Thyroid gland (tissue), 4 donors: ENCODE measurements around the gene GDI2.

ENCODE experiments used
- POLR2A ChIP-seq, 2 donors: fragments of 450-650 bp; IDR thresholded peaks; one replicate each; pipeline ENCODE4 v1.6.1; 2017; ENCODE audit warnings: antibody characterized with exemption in 2 of 2, mild to moderate bottlenecking in 2 of 2, moderate library complexity in 1 of 2
- TF ChIP-seq, protein P1 (sequence below), 6 experiments: fragments of 200-600 bp in 3 of 6; fragments of 450-650 bp in 3 of 6; sonication (generic) in 3 of 6; IDR thresholded peaks; one replicate each; pipeline ENCODE4 v1.5.1; 2016 to 2019; ENCODE audit warnings: antibody characterized with exemption in 6 of 6, mild to moderate bottlenecking in 2 of 6, inconsistent platforms in 1 of 6, moderate library complexity in 1 of 6

DNA sequence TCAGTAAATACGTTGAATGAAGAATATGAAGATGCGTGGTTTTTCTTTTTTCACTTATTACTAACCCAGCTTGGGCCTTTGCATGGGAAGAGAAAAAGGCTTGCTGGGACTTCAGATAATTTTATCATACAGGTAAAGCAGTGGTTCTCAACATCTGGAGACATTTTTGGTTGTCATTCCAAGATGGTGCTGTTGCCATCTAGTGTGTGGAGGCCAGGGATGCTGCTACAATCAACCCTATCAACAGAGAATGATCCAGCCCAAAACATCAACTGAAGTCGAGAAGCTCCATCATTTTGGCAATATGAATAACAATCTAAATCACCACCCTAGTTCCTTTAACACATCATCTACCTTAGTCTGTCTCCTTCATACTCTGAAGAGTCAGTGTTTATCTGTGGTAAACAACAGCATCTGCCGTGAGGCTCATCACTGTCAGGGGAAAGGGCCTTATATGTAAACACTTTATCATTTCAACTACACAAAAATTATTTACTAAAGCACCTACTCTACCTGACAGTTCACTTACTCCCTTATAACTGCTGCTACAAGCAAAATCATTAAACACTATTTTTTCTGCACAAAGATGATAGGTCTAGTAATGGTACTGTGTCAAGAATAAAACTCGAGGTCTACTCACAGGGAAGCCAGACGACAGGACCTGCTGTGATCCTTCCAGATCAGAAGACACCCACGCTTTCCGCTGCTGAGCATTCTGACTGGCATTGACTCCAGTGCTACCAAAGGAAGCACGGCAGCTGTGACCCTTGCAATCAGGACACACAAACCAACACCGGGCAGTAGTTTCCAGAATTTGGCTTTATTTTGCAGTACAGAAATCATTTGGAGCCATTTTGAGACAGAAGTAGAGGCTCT, 48.6 kb downstream of the GDI2 start:
- TF ChIP-seq, protein P1, sequence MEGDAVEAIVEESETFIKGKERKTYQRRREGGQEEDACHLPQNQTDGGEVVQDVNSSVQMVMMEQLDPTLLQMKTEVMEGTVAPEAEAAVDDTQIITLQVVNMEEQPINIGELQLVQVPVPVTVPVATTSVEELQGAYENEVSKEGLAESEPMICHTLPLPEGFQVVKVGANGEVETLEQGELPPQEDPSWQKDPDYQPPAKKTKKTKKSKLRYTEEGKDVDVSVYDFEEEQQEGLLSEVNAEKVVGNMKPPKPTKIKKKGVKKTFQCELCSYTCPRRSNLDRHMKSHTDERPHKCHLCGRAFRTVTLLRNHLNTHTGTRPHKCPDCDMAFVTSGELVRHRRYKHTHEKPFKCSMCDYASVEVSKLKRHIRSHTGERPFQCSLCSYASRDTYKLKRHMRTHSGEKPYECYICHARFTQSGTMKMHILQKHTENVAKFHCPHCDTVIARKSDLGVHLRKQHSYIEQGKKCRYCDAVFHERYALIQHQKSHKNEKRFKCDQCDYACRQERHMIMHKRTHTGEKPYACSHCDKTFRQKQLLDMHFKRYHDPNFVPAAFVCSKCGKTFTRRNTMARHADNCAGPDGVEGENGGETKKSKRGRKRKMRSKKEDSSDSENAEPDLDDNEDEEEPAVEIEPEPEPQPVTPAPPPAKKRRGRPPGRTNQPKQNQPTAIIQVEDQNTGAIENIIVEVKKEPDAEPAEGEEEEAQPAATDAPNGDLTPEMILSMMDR (IDR thresholded peaks at IDR 0.05) = no peak
- no peak for TF ChIP-seq POLR2A (IDR thresholded peaks at IDR 0.05)
